B cell (primary cell): ENCODE measurements around the gene SIL1.

ENCODE experiments used
- EZH2 ChIP-seq: IDR thresholded peaks from 2 replicates; pipeline ENCODE4 v1.6.1; 2012; ENCODE audit warnings: borderline replicate concordance, low read depth, mild to moderate bottlenecking, moderate library complexity, low read length; ENCODE audit not compliant: insufficient read depth, poor library complexity, severe bottlenecking
- TF ChIP-seq, protein P1 (sequence below): fragments of 200-600 bp; IDR thresholded peaks from one replicate; pipeline ENCODE4 v1.8.0; 2022; ENCODE audit warnings: antibody characterized with exemption, mild to moderate bottlenecking

DNA sequence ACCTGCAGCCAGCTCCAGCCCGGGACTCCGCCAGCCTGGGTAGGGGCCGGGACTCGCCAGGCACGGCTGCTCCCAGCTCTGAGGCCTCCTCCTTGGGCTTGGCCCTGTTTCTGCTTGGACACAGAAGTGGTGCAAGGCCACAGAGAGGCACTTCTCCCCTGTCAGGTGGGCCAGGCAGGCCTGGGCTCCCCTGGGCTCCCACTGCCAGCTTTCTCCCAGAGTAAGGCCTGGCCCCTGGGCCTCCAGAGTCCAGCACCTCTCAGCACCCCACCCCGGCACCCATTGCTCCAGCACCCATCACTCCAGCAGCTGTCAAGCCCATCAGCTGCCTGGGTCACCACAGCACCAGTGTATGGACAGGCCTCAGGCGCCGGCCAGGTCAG lies 251.9 kb downstream of the SIL1 start:
- TF ChIP-seq, protein P1, sequence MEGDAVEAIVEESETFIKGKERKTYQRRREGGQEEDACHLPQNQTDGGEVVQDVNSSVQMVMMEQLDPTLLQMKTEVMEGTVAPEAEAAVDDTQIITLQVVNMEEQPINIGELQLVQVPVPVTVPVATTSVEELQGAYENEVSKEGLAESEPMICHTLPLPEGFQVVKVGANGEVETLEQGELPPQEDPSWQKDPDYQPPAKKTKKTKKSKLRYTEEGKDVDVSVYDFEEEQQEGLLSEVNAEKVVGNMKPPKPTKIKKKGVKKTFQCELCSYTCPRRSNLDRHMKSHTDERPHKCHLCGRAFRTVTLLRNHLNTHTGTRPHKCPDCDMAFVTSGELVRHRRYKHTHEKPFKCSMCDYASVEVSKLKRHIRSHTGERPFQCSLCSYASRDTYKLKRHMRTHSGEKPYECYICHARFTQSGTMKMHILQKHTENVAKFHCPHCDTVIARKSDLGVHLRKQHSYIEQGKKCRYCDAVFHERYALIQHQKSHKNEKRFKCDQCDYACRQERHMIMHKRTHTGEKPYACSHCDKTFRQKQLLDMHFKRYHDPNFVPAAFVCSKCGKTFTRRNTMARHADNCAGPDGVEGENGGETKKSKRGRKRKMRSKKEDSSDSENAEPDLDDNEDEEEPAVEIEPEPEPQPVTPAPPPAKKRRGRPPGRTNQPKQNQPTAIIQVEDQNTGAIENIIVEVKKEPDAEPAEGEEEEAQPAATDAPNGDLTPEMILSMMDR, result no peak
- TF ChIP-seq EZH2, result no peak
